Measurements from ENCODE around the gene PRKG1. TPM values are rescaled to one million over a fixed set of nuclear protein-coding genes. Genes with fewer than 3 reads are reported as not detected.

PRKG1 gene
- total RNA-seq, 1 experiment from 2014 or later, result 10.4 TPM

GRCh38 chr10:51772387-51772786 lies 698.1 kb downstream of the PRKG1 start:
- WGBS (ENCODE audit: extremely low coverage, insufficient read length, low lambda C conversion rate), result no CpG with 5 or more reads among the region's 2 CpGs
- no peak overlapping the region for H2BK120ac ChIP-seq (ENCODE audit: low read depth, low read length, poor library complexity, severe bottlenecking)
- no peak overlapping the region for H3K23ac ChIP-seq (ENCODE audit: insufficient read length, low read depth, low read length)
- H2BK12ac ChIP-seq (ENCODE audit: insufficient read length, low read depth, low read length), result no peak overlapping the region
- H4K20me1 ChIP-seq (ENCODE audit: control insufficient read depth, insufficient read depth, insufficient read length), result no peaks in the 10 kb centered on the region
- H3K4me2 ChIP-seq (ENCODE audit: insufficient read depth, insufficient read length, low read length), result no peak overlapping the region
- H2BK20ac ChIP-seq (ENCODE audit: low read depth, low read length, poor library complexity, severe bottlenecking), result no peak overlapping the region
- H4K91ac ChIP-seq (ENCODE audit: insufficient read length, low read depth, low read length), result no peak overlapping the region
- Mint-ChIP-seq H3K4me3 (no peak overlapping the region), H3K27ac (no peak overlapping the region), H3K9me3 (no peaks in the 10 kb centered on the region), H3K27me3 (ENCODE audit: low read depth) (no peaks in the 10 kb centered on the region), H3K36me3 (ENCODE audit: insufficient read depth in 1 of 3, low read depth in 3 of 3) (no peaks in the 10 kb centered on the region), H3K4me1 (peaks cover 0 to 6% of the 10 kb centered on the region in 2 experiments; a peak in 2 of 4 replicates)
- H2BK15ac ChIP-seq (ENCODE audit: low read depth, low read length), result no peak overlapping the region
- H4K8ac ChIP-seq (replicated peaks; ENCODE audit: insufficient read length, low read depth, low read length), result no peak overlapping the region
- no peak overlapping the region for H3K56ac ChIP-seq (ENCODE audit: insufficient read length, low read depth, low read length)
- no peak overlapping the region for H3K18ac ChIP-seq (ENCODE audit: insufficient read length, low read depth, low read length)
- H2AFZ ChIP-seq (ENCODE audit: low read length), result no peak overlapping the region
- no peaks in the 10 kb centered on the region for H3K27me3 ChIP-seq (ENCODE audit: insufficient read depth, low read length)
- no peaks in the 10 kb centered on the region for H3K79me1 ChIP-seq (ENCODE audit: insufficient read depth, low read depth, low read length, poor library complexity, severe bottlenecking)
- H3K14ac ChIP-seq (ENCODE audit: insufficient read depth, low read length), result no peak overlapping the region
- DNase-seq, result no peak
- no peaks in the 10 kb centered on the region for H3K9me3 ChIP-seq (ENCODE audit: control insufficient read depth, low read depth, low read length)
- H4K5ac ChIP-seq (ENCODE audit: insufficient read length, low read depth, low read length), result no peak overlapping the region
- H3K4ac ChIP-seq (ENCODE audit: low read depth, low read length), result no peak overlapping the region
- no peak overlapping the region for H2AK5ac ChIP-seq (ENCODE audit: insufficient read length, low read length)
- no peak for TF ChIP-seq CTCF (conservative IDR thresholded peaks at IDR 0.05)
- H3T11ph ChIP-seq (ENCODE audit: low read length), result no peak overlapping the region
- H3K23me2 ChIP-seq (ENCODE audit: insufficient read length, low read depth, low read length, poor library complexity, severe bottlenecking), result no peaks in the 10 kb centered on the region
- no peak overlapping the region for H2BK5ac ChIP-seq (ENCODE audit: insufficient read length, low read length)
- H3K9ac ChIP-seq (ENCODE audit: extremely low read depth, insufficient read length, low read length), result no peak overlapping the region
- no peaks in the 10 kb centered on the region for H3K4me1 ChIP-seq (ENCODE audit: insufficient read depth, low read length)
- H3K79me2 ChIP-seq (ENCODE audit: insufficient read depth, low read length), result no peaks in the 10 kb centered on the region
- no peak overlapping the region for H3K27ac ChIP-seq (ENCODE audit: insufficient read length, low read depth, low read length)

All from H9 (cell line).